Panc1 (cell line): Measurements from ENCODE around the gene TRMT6.

ENCODE experiments used
- CTCF ChIP-seq: fragments of 450-650 bp; IDR thresholded peaks from 2 replicates; pipeline ENCODE4 v1.5.1; 2017; ENCODE audit warnings: mild to moderate bottlenecking
- POLR2AphosphoS5 ChIP-seq: IDR thresholded peaks from 2 replicates; pipeline ENCODE4 v1.6.1; 2012; ENCODE audit warnings: mild to moderate bottlenecking, low read depth, low read length, moderate library complexity
- TCF7L2 ChIP-seq: IDR thresholded peaks from 2 replicates; pipeline ENCODE4 v1.6.1; 2011; ENCODE audit warnings: mild to moderate bottlenecking, low read depth, low read length, inconsistent platforms

- TF ChIP-seq CTCF: no peak
- TF ChIP-seq POLR2AphosphoS5: no peak
- no peak for TF ChIP-seq TCF7L2
Observed at GRCh38 chr20:5927749-5928462, 22.4 kb downstream of the TRMT6 start.
